ENCODE results near the gene GRM7.

The GRM7 gene

GRCh38 chr3:7421065-7421464, 560.1 kb downstream of the GRM7 start:
- DNase-seq: no peak

GRCh38 chr3:7423036-7423435, 562.1 kb downstream of the GRM7 start:
- DNase-seq: no peak

GRCh38 chr3:7423995-7424394, 563.1 kb downstream of the GRM7 start:
- no peak for DNase-seq

GRCh38 chr3:7428206-7428718, 567.3 kb downstream of the GRM7 start:
- DNase-seq: no peak

- no peak for DNase-seq
These were observed 571.7 kb downstream of the GRM7 start for GRCh38 chr3:7432610-7433009.

- no peak for DNase-seq
These were observed 572.2 kb downstream of the GRM7 start for GRCh38 chr3:7433073-7433472.

GRCh38 chr3:7436542-7436941, 575.6 kb downstream of the GRM7 start:
- no peak for DNase-seq

GRCh38 chr3:7437231-7437630, 576.3 kb downstream of the GRM7 start:
- no peak for DNase-seq

GRCh38 chr3:7439101-7439680, 578.3 kb downstream of the GRM7 start:
- no peak for DNase-seq

DNA sequence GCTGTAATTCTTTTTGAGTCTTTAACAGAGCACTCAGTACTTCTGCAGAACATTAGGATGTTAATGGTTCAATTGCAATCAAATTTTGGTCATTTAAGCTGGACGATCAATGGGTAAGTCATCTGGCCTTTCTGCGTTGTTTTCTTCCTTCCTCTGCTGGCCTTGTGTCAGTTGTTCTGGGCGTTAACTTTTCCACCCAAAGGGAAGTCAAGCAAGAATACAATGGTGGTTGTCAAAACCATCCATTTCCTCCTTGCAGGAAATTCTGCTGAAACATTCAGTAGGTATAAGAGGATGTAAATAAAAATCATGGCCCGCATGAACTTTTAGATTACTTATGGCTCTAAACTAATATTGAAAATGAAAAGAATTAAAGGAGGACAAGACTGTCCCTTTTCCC, 584.0 kb downstream of the GRM7 start:
- no peak for DNase-seq

GRCh38 chr3:7445331-7445730, 584.4 kb downstream of the GRM7 start:
- no peak for DNase-seq

DNA sequence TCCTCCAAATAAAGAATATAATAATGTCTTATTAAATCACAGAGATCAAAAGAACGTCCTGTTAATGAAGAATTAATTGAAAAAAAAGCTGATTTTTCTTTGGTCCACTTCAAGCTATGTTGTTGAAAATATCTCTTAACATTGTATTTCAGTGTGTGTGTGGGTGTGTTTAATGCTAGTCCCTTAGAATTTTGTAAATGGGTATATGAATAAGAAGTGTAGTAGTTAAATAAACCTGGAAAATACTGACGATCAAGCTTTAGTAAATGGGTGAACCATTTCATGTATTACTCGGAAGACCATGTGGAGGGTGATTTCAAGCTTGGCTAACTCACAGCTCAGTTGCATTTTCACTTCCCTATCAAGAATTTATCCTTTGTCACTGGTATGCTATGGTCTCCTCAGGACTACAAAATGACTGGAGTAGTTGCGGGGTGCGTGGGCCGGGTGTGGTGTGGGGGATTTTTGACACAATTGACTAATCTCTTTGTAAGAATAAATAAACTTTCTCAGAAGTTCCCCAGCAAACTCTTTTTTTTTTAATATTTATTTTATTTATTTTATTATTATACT, 586.4 kb downstream of the GRM7 start:
- DNase-seq: peak; percentile 35

DNA sequence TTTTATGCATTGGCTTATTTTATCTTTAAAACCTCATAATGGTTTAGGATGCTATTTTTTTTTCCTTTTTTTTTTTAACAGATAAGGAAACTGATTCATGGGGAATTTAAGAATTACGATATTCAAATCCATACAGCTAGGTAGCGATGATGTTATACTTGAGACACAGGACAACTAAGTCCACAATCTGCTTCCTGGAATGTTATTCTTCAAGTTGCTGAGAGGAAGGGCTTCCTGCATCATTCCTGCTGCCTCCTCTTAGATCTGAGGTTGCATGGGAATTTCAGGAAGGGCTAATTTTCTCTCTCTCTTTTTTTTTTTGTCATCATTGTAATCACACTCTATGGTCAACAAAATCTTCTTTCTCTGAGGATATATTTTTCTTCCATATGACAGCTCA, 595.5 kb downstream of the GRM7 start:
- no peak for DNase-seq

DNA sequence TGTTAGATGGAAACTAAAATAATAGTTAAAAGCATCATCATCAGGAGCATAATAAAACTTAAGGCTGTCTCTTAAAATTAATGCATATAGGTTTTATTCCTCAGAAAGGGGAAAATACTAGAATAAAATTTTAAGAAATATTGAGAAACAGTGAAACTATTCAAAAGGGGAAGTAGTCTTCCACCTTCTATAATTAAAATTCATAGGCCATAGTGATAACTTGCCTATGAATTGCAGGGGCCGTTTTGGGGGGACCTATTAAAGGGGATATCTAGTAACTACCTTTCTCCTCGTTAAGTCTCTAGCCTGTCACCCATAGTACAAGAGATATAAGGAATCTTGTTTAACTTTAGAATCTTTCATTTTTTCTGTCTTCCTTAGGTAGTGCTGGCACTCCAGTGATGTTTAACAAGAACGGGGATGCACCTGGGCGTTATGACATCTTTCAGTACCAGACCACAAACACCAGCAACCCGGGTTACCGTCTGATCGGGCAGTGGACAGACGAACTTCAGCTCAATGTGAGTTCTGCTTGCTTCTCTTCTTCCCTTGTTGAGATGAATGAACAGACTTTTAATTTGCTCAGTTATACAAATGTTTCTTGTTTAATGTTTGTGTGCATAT, 600.4 kb downstream of the GRM7 start:
- DNase-seq: no peak

DNA sequence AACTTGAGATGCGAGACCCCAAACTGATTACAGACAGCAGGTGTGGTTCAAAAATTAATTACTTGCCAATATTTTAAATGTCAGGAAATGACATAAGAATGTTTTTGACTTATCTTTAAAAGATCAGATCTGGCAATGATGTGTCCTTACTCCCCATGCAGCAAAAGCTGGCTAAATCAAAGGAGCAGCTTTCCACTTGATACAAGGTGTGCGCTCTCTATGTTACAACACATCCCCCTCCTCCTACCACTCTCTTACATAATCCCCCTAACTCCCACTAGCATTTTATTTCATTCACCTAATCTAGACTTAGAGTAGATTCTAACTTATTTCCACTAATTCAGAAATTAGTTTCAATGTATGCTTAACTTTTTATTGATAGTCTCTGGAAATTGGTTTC, 609.0 kb downstream of the GRM7 start:
- DNase-seq: no peak

- DNase-seq: no peak
These were observed 623.7 kb downstream of the GRM7 start for GRCh38 chr3:7484636-7485035.

DNA sequence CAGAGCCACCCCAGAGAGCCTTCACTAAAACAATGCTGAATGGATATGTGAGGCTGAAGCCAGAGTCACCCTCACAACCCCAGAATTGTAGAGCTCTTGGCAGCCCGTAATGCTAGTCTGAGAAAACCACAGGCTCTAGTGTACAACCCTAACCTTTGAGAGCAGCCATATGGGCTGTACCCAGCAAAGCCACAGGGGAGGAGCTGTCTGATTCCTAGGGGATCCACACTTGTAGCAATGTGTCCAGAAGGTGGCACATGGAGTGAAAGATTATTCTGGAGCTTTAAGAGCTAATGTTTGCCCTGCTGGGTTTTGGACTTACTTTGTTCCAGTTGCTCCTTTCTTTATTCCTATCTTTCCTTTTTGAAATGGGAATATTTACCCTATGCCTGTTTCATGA, 626.8 kb downstream of the GRM7 start:
- DNase-seq: no peak

GRCh38 chr3:7489417-7489816, 628.5 kb downstream of the GRM7 start:
- no peak for DNase-seq

DNA sequence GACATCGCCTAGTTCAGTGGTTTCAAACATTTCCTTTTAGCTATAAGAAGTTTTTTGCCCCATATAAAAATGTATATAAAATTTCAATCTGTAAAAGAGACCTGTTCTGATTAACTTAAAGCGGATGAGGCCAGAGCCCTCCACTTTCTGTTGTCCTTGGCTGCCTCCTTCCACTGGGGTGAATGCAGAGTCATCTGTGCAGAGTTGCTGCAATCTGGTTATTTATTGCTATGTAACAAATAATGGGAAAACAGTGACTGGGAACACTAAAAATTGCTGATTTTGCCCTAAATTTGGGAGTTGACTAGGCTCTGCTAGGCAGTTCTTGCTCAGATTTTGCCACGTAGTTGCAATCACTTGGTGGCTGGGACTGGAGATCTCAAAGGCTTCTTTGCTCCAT, 637.8 kb downstream of the GRM7 start:
- no peak for DNase-seq

DNA sequence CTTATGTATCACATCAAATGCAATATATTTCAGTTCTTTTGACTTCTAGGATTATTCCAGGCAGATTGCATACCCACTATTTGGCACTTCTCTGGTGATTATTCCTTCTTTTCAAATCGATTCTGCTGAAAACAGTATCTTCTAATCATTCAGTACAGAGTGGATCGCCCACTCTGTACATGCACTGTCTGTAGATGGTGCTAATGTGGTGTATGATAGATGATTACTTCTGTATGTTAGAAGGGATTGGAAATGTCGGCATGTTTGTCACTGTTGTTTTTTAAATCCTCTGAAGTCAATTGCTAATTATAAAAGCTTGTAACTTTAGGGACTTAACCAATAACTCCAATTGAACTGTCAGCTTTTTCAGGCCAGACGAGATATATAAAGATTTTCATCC, 642.5 kb downstream of the GRM7 start:
- no peak for DNase-seq

- no peak for DNase-seq
These were observed 644.2 kb downstream of the GRM7 start for GRCh38 chr3:7504886-7505775.

DNA sequence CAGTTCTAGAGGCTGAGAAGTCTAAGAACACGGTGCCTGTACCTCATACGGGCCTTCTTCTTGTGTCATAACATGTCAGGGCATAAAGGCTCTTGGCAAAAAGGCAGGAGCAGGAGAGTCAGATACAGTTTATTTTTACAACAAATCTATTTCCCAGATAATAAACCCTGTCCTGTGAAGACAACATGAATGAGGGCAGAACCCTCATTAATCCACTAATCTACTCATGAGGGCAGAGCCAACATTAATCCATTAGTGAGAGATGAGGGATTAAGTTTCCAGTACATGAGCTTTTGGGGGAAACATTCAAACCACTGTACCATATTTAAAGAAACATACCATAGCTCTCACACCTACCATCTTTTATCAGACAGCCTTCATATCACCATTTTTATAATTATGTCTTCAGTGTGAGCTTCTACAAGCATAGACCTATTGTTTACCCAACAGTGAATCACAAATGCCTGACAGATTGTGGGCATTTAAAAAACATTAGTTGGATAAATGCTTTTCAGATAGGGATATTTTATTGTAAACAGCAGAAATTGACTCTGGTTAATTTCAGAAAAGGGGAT, 645.8 kb downstream of the GRM7 start:
- DNase-seq: no peak

DNA sequence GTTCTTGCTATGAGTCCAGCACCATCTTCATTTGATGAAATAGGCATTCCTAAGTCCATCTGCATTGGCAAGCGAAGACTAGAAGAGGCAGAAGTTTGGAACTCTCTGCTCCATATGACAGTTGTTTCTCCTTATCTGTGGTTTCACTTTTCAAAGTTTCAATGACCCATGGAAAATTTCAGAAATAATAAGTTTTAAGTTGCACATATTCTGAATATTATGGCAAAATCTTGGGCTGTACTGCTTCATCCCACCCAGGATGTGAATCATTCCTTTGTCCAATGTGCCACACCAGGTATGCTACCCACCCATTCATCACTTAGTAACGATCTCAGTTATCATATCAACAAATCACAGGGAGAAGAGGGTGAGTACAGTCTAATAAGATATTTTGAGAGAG, 647.9 kb downstream of the GRM7 start:
- DNase-seq: no peak

Measured in suppressor macrophage treated with lipopolysaccharide for 4 hours (primary cell).